GM19467 (cell line): Measurements from ENCODE around the gene SRP72.

Source experiments
- ATAC-seq: cut with Tn5 transposase; IDR thresholded peaks from one replicate; pipeline ENCODE4 v1.9.1; 2021; ENCODE audit warnings: mild to moderate bottlenecking, moderate library complexity; ENCODE audit not compliant: unreplicated experiment

The SRP72 gene

GRCh38 chr4:56544573-56545131 is 77.2 kb downstream of the SRP72 start:
- ATAC-seq = peak; percentile 98

GRCh38 chr4:56550642-56551041 is 83.2 kb downstream of the SRP72 start:
- ATAC-seq = no peak

DNA sequence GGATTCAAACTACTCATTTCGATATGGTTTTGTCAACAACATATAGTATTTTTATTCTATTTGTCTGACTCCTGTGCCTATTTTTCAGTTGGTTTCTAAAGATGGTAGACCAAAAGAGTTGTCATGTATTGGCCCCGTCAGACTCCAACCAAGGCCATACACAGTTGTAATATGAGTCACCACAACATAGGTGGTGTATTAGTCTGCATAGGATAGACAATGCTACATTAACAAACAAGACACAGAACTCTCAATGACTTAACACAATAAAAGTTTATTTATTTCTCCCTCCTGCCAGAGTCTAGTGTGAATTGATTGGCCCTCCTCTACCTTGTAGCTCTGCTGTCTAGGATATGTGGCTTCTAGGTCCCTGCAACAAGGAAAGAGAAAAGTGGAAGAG is 84.1 kb downstream of the SRP72 start:
- no peak for ATAC-seq

- no peak for ATAC-seq
These were observed 84.9 kb downstream of the SRP72 start for GRCh38 chr4:56552273-56552672.
